Stromal cell of bone marrow (primary cell): ENCODE data around the gene CIZ1.

Experiments used
- DNase-seq: peaks from one replicate; pipeline ENCODE4 v3.0.0-alpha.2; 2012; ENCODE audit warnings: low read depth

CIZ1 gene

DNA sequence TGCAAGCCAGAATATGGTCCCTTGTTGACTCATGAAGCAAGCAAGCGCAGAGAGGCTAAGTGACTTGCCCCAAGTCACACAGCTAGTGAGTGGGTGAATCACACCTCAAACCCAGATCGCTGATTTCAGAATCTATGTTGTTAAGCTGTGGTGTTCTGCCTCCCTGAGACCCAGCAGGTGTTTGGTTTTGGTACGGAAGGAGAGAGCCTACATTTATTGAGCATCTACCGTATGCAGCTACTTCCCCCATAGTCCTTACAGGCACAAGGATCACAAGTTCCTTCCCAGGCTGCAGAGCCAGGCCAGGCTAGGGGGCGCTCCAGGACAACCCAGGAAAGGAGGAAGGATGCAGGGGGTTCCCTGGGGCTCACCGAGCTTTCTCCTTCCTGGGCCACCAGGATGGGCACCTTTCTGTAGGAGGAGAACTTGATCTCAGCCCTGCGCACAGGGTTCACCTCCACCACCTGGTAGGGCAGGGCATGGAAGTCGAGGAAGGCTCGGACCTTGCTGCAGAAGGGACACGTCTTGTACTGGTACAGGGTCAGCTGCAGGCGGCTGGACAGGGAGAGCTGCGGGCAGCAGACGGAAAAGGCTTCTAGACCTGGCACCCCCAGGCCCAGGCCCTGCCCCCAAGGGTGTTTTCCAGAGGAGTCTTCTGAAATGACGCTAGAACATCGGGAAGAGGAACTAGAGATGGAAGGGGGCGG is 66.3 kb downstream of the CIZ1 start:
- DNase-seq = peak; percentile 20

DNA sequence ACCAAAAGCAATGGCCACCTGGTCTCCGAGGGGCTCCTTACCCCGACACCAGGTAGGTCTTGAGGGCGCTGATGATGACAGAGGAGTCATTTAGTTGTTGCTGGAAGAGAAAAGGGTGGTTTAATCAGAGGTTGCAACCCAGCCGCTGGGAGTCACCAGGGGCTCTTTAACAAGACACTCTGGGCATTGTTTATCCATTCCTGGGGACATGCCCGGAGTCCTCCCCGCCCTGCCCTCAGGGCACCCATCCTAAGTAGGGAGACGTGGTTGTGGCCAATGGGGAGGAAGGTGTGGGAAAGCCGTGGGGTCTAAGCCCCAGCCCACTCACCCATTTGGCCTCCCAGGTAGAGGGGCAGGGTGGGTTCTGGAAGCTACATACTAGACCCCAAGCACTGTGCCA is 66.9 kb downstream of the CIZ1 start:
- DNase-seq = no peak

DNA sequence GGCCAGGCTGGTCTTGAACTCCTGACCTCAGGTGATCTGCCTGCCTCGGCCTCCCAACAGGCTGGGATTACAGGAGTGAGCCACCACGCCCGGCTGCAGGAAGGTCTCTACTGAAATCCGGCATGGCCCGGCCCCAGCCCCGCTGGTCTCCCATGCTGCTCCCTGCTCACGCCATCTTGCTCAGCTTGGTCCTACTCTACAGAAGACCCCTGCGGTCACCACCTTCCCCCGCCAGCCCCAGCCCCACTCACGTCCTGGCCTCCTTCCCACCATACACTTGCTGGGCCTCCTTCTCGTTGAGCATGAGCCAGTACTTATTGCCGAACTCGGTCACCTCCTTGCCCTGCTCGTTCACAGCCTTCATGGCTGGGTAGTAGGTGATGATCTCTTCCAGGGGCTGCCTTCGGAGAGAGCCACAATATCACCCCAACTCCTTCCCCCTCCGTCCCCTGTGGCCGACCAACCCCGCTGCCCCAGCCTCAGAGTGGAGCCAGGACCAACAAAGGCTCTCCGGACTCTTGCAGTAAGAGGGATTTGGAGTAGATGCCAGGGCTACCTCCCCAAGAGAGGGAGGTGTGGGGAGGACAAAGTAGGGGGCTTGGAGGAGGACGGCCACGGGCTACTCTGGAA is 67.8 kb downstream of the CIZ1 start:
- no peak for DNase-seq

DNA sequence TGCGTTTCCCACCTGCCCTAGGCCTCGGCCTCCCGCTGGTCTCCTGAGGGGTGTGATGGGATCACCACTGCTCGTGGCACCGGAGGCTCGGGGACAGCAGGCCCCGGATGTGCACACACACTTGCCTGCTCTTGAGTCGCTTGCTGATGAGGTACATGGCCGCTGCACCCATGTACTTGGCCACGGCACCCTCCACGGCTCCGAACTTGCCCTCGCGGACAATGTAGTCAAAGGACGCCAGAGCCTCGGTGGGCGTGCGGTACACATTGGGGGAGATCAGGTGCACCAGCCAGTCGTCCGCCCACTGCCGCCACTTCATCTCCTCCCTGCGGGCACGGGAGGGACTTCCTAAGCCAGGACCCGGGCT is 68.6 kb downstream of the CIZ1 start:
- DNase-seq = no peak

DNA sequence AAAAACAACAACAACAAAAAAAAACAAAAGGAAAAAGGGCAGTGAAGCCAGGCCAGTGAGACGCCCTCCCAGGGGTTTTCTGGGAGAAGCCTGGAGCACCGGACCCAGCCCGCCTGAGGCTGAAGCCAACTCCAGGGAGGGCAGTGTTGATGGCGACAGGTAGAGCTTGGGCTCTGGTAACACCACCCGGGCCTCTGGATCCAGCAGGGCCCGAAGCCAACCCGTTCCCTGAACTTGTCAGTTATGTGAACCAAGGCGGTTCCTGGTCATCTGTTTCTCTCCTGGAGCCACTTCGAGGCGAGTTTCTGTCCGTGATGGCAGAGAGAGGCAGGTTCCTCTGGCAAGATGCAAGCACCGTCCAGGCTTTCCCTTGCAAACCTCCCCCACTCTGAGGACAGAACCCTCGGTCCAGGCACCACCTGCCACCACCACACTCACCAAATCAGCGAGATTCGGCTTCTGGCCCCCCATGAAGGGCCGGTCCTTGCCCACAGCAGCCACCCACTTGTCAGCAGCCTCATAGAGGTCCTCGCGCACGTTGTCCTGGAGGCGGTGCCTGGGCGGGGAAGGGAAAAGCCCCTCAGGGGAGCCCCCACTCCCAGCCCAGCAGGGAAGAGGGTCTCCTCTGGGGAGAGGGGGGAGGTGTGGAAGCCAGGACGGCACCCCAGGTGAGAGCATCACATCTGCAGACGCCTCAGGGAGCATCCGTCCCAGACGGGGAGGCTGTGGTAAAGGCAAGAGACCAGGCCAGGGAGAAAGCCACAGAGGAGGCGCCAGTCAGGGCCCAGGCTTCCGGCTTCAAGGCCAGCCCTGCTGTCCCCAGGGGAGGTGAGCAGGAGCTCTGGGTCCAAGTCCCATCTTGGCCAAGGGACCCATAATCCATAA is 69.2 kb downstream of the CIZ1 start:
- DNase-seq = no peak

DNA sequence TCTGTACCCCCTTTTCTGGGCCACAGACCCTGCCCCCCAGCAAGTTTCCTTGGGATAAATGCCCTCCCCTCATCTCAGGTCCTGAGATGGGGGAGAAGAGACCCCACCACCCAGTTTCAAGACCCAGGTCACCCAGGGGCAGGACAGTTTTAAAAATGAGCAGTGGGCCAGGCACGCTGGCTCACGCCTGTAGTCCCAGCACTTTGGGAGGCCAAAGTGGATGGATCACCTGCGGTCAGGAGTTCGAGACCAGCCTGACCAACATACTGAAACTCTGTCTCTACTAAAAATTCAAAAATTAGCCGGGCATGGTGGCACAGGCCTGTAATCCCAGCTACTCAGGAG is 69.9 kb downstream of the CIZ1 start:
- no peak for DNase-seq

DNA sequence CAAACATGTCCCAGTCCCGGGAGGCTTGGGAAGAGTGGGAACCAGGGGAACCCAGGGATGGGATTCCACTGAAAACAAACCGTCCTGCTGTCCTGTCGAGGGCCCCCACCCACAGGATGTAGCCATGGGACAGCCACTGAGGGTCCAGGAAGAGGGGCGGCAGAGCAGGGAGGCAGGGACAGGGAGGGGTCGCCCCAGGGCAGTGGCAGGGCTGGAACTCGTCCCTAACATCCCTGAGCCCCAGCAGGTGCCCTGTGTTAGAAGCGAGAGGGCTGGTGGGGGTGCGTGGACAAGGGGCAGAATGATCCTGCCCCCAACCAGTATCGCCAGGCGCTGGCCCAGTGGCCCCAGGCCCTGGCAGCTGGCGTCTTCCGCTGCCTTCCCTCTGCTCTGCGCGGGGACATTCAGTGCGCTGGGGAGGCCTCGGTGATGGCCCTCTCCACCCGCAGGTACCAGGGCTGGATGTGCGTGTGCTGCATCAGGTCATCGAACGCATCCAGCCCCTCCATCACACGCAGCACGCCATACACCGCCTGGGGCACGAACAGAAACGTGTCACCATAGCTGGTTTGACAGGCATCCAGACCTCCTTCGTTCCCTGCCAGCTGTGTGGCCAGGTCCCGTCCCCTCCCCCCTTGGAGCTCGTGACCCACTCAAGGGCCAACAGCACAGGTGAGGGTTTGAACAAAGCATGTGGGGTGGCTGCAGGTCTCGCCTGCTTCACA is 70.5 kb downstream of the CIZ1 start:
- DNase-seq = no peak

DNA sequence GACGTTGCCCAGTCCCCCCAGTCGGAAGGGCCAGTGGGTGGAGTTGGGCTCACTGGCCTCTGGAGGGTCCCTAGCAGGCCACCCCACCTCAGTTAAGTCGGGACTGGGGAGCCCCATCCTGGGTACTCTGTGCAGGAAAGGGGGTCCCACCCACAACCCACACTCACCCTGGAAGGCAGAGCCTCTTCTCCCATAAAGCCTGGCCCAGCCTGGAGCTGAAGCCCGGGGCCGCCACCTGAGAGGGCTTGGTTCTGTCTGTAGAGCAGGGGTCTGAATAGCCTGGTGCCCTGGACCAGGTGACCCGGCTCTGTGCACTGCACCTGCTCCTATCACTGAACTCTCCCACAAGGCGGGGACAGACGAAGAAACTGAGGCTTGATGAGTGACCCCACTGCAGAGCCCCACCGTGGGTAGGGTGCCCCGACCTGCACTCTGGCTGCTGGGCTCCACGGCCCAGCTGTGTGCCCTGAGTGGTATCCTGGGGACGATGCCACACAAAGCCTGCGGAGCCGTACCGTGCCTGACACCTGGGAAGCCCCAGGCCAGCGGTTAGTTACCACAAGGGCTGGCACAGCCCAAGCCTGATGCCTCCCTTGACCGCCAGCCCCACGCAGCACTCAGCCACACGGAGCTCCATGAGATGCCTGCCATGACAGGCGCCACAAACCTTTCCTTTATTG is 71.2 kb downstream of the CIZ1 start:
- no peak for DNase-seq

DNA sequence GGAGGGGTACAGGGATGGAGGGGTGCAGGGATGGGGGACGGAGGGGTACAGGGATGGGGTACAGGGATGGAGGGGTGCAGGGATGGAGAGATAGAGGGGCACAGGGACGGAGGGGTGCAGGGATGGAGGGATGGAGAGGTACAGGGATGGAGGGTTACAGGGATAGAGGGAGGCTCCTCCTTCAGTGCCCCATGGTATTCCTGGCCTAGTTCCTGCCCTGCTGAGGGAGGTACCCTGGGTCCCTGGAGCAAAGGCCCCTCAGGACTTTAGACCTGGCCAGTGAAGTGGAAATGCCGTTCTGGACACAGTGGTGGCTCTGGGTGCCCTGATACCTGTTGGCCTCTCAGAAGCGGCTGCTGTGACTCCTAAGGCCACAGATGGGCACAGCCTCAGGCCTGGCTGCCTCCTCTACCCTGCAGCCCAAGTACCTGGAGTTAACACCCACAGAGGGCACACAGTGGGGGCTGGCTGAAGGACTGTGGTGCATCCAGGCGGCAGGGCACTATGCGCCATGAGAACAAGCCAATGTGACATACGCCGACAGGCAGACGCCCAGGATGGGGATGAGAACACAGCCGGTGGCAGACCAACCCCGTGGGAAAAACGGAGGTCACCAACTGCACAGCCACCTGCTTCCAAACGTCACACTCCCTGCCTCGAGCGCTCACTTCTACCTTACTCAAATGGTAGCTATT is 72.3 kb downstream of the CIZ1 start:
- DNase-seq = no peak

DNA sequence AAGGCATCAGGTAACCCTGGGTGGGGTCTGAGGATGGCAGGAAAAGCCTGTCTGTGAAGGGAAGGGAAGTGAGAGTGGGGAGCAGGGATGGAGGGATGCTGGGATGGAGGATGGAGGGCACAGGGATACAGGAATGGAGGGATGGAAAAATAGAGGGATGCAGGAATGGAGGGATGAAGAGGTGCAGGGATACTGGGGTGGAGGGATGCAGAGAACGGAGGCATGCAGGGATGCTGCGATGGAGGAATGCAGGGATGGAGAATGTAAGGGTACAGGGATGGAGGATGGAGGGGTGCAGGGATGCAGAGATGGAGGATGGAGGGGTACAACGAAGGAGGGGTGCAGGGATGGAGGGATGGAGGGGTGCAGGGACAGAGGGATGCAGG is 72.9 kb downstream of the CIZ1 start:
- no peak for DNase-seq

DNA sequence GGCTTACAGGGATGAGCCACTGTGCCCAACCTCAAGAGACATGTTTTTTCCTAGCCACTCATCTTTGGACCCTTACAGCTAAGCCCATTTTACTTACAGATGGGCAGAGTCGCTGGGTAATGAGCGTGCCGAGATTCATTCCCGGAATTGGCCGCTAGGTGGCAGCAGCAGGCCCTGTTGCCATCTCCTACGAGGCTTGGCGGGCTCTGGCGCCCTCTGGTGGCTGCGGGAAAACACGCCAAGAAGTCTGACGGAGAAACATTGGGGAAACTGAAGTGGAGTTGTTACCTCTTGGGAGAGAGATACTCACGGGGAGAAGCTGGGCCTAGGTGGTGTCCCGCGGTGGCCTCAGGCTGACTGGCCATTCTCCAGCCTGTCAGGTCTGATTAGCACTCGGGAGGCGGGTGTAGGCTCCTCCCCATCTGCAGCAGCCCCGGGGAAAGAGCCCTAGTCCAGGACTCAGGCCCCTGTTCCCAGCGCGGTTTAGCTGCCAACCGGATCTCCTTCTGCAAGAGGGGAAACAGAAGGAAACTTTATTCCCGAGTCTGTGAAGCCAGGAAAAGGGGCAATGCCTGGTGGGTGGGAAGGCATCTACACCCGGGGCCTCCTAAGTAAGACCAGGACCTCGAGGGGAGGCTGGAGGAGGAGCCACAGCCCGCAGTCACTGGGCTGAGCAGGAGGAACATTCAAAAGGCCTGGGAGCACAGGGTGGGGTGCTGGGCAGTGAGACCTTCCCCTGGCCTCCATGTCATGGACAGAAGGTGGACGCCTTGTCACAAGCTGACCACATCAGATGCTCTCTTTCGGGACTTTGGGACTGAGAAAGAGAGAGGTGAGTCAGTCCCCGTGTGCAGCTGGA is 73.5 kb downstream of the CIZ1 start:
- peak; percentile 62 for DNase-seq

DNA sequence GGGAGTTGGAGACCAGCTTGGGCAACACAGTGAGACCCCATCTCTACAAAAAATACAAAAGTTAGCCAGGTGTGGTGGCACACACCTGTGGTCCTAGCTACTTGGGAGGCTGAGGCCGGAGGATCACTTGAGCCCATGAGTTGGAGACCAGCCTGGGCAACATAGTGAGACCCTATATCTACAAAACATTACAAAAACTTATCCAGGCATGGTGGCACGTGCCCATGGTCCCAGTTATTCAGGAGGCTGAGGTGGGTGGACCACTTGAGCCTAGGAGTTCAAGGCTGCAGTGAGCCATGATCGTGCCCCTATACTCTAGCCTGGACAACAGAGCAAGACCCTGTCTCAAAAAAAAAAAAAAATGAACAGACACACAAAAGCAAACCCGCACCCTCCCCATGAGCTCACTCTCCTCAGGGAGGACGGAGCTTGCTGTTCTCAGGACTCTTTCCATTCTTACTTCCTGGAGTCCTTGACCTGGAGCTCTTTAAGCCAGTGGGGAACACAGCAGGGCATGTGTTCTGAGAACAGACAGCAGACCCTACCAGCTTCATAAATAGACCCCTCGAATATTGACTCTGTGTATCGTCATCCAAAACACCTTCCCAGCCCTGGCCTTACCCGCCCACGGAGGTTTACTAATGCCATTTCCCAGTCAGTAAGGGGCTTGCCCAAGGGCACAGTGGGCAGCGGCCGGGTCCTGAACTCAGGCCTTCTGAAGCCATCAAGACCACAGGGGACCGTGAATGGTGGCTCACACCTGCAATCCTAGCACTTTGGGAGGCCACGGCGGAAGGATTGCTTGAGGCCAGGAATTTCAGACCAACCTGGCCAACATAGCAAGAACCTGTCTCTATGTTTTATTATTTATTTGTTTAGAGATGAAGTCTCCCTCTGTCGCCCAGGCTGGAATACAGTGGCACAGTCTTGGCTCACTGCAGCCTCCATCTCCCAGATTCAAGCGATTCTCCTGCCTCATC is 75.0 kb downstream of the CIZ1 start:
- DNase-seq = no peak
